ENCODE measurements around the gene TTC23L. TPM values are rescaled to one million over a fixed set of nuclear protein-coding genes. Genes with fewer than 3 reads are reported as not detected.

Gene TTC23L
- total RNA-seq, 1 donor from 2014 or later, result under 0.01 TPM

DNA sequence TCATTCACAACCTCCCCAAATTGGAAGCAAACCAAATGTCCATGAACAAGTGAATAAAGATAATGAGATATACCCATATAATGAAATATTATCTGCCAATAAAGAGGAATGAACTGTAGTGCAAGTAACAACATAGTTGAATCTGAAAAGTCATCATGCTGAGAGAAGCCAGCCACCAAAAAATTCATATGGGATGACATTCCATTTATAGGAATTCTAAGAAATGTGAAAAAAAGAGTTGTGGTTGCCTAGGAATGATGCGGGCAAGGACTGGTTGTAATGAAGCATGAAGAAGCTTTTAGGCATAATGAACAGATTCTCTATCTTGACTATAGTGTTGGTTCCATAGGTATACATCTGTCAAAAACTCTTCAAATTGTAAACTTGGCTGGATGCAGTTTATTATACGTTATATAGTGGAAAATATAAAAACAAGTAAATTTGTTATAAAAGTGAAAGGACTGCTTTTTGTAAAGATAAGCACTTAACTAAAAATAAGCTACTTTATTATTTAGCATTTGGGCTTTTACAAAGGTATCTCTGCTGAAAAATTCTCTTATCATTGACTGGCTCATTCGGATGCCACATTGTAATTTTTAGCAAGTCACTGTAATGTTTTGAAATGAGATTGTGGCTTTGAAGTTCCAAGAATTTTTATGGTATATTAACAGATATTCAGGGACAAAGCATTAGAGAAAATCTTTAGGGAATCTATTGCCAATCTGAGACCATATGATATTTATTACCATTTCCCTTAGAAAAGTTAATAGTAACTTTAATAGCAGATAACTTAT, 21.2 kb upstream of the TTC23L start:
- FAIRE-seq (no peak), DNase-seq (ENCODE audit: low read depth) (no peak)
- H3K4me3 ChIP-seq (ENCODE audit: low read depth, low read length), result no peak overlapping the region
- TF ChIP-seq, protein P1, sequence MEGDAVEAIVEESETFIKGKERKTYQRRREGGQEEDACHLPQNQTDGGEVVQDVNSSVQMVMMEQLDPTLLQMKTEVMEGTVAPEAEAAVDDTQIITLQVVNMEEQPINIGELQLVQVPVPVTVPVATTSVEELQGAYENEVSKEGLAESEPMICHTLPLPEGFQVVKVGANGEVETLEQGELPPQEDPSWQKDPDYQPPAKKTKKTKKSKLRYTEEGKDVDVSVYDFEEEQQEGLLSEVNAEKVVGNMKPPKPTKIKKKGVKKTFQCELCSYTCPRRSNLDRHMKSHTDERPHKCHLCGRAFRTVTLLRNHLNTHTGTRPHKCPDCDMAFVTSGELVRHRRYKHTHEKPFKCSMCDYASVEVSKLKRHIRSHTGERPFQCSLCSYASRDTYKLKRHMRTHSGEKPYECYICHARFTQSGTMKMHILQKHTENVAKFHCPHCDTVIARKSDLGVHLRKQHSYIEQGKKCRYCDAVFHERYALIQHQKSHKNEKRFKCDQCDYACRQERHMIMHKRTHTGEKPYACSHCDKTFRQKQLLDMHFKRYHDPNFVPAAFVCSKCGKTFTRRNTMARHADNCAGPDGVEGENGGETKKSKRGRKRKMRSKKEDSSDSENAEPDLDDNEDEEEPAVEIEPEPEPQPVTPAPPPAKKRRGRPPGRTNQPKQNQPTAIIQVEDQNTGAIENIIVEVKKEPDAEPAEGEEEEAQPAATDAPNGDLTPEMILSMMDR (IDR thresholded peaks at IDR 0.05; ENCODE audit: insufficient read depth, low read length, severe bottlenecking), result no peak
- H3K27me3 ChIP-seq (ENCODE audit: control insufficient read depth, insufficient read depth, low read length), result no peaks in the 10 kb centered on the region
- H3K36me3 ChIP-seq (ENCODE audit: control insufficient read depth, insufficient read depth, low read length), result peaks cover 2% of the 10 kb centered on the region

DNA sequence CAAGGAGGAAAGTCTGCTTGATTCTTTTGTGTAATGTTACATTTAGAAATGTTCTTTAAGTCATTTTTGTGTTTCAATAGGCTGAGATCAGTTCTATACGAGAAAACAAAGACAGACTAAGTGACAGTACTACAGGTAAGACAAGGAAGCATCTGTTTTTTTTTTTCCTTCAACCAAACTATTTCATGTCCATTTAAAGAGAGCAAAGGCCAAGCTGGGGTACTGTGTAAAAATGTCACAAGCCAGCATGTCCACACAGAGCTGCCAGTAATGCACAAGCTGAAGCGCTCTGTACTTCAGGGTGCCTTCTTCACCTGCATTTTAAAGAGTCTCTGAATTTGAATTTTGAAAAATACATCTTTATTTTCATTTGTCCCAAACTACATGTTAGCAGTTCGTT, 20.2 kb upstream of the TTC23L start:
- Histone ChIP-seq H3K36me3 (ENCODE audit: control insufficient read depth, insufficient read depth, low read length) (peaks cover 4% of the 10 kb centered on the region), H3K4me3 (ENCODE audit: low read depth, low read length) (no peak overlapping the region)
- no peak for FAIRE-seq

DNA sequence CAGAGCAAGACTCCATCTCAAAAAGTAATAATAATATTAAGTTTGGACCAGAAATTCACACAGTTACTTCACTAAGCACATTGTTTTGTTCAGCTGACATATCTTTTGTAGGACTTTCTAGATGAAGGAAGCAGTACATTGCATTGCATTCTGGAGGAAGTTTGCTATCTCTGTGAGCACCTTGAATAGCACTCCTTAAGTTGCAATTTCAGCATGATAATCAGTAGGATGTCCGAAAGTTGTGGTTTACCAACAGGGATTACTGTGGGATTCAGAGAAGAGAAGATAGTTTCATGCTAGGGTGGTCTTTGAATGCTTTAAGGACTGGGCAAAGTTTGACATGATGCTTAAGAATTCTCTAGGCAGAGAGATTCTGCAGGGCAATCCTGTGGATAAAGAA, 18.4 kb upstream of the TTC23L start:
- DNase-seq (ENCODE audit: low read depth), result no peak
- no peak for FAIRE-seq
- TF ChIP-seq, protein P1 (IDR thresholded peaks at IDR 0.05; ENCODE audit: insufficient read depth, low read length, severe bottlenecking), result no peak
- peaks cover 8% of the 10 kb centered on the region for H3K36me3 ChIP-seq (ENCODE audit: control insufficient read depth, insufficient read depth, low read length)
- no peak overlapping the region for H3K4me3 ChIP-seq (ENCODE audit: low read depth, low read length)
- H3K27me3 ChIP-seq (ENCODE audit: control insufficient read depth, insufficient read depth, low read length), result no peaks in the 10 kb centered on the region

More for the DNA sequence above, 20.2 kb upstream of the TTC23L start:
- no peak for DNase-seq (ENCODE audit: low read depth)
- H3K27me3 ChIP-seq (ENCODE audit: control insufficient read depth, insufficient read depth, low read length), result no peaks in the 10 kb centered on the region
- TF ChIP-seq, protein P1 (IDR thresholded peaks at IDR 0.05; ENCODE audit: insufficient read depth, low read length, severe bottlenecking), result no peak

DNA sequence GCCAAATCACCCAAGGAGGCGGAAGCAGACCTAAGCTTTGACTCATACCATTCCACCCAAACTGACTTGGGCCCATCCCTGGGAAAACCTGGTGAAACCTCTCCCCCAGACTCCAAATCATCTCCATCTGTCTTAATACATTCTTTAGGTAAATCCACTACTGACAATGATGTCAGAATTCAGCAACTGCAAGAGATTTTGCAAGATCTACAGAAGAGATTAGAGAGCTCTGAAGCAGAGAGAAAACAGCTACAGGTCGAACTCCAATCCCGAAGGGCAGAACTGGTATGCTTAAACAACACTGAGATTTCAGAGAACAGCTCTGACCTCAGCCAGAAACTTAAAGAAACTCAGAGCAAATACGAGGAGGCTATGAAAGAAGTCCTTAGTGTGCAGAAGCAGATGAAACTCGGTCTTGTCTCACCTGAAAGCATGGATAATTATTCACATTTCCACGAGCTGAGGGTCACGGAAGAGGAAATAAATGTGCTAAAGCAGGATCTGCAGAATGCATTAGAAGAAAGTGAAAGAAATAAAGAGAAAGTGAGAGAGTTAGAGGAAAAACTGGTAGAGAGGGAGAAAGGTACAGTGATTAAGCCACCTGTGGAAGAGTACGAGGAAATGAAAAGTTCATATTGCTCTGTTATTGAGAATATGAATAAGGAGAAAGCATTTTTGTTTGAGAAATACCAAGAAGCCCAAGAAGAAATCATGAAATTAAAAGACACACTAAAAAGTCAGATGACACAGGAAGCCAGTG, 15.8 kb upstream of the TTC23L start:
- TF ChIP-seq, protein P1 (IDR thresholded peaks at IDR 0.05; ENCODE audit: insufficient read depth, low read length, severe bottlenecking), result no peak
- no peak for FAIRE-seq

DNA sequence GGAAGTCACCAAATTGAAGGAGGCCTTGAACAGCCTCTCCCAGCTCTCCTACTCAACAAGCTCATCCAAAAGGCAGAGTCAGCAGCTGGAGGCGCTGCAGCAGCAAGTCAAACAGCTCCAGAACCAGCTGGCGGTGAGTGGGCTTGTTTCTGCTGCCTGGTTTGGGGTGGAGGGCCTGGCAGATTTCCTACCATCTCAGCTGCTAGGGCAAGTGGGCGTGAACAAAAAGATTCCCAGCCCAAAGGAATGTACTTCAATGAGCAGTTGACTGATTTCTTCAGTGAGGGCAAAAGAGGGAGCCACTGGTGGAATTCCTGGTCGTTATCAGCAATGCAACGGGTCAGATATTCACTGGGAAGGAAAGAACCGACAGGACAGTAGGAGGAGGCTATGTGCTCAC, 12.6 kb upstream of the TTC23L start:
- no peak for FAIRE-seq
- H3K36me3 ChIP-seq (ENCODE audit: control insufficient read depth, insufficient read depth, low read length), result peaks cover 18% of the 10 kb centered on the region

More for the DNA sequence above, 15.8 kb upstream of the TTC23L start:
- no peak for DNase-seq (ENCODE audit: low read depth)
- Histone ChIP-seq H3K36me3 (ENCODE audit: control insufficient read depth, insufficient read depth, low read length) (peaks cover 15% of the 10 kb centered on the region), H3K4me3 (ENCODE audit: low read depth, low read length) (no peak overlapping the region), H3K27me3 (ENCODE audit: control insufficient read depth, insufficient read depth, low read length) (no peaks in the 10 kb centered on the region)

More for the DNA sequence above, 12.6 kb upstream of the TTC23L start:
- H3K27me3 ChIP-seq (ENCODE audit: control insufficient read depth, insufficient read depth, low read length), result no peaks in the 10 kb centered on the region
- H3K4me3 ChIP-seq (ENCODE audit: low read depth, low read length), result no peak overlapping the region
- TF ChIP-seq, protein P1 (IDR thresholded peaks at IDR 0.05; ENCODE audit: insufficient read depth, low read length, severe bottlenecking), result no peak
- no peak for DNase-seq (ENCODE audit: low read depth)

Measured in bronchial epithelial cell (primary cell).